GM23338 (cell line): ENCODE data around the gene ZNF774. TPM values are rescaled to one million over a fixed set of nuclear protein-coding genes. Genes with fewer than 3 reads are reported as not detected.

Source experiments
- ATAC-seq: fragments of 200-7000 bp; cut with Tn5 transposase; 3 replicates; pipeline ENCODE4 v1.9.1; 2020
- DNase-seq: peaks from one replicate; pipeline ENCODE4 v3.0.0-alpha.2; 2015; ENCODE audit warnings: low spot score
- H2AFZ ChIP-seq: fragments of 200-600 bp; sonication (generic); 2 replicates; pipeline ENCODE4 v1.8.0; 2016; ENCODE audit warnings: antibody characterized with exemption, mild to moderate bottlenecking, moderate library complexity
- H3F3A ChIP-seq: fragments of 200-600 bp; sonication (generic); replicated peaks from 2 replicates; pipeline ENCODE4 v1.8.0; 2017; ENCODE audit warnings: antibody characterized with exemption, mixed run types, low read depth
- H3K27ac ChIP-seq: fragments of 200-600 bp; sonication (generic); 2 replicates; pipeline ENCODE4 v1.6.1; 2016; ENCODE audit warnings: low read depth
- H3K27me3 ChIP-seq: fragments of 200-600 bp; sonication (generic); 2 replicates; pipeline ENCODE4 v1.8.0; 2016; ENCODE audit warnings: mild to moderate bottlenecking, mixed run types, moderate library complexity; ENCODE audit not compliant: insufficient read depth
- H3K36me3 ChIP-seq: fragments of 200-600 bp; sonication (generic); 2 replicates; pipeline ENCODE4 v1.8.0; 2016; ENCODE audit warnings: mild to moderate bottlenecking; ENCODE audit not compliant: insufficient read depth
- H3K4me1 ChIP-seq: fragments of 200-600 bp; sonication (generic); 2 replicates; pipeline ENCODE4 v1.8.0; 2016; ENCODE audit warnings: mild to moderate bottlenecking, moderate library complexity; ENCODE audit not compliant: insufficient read depth
- H3K4me2 ChIP-seq: fragments of 200-600 bp; sonication (generic); 2 replicates; pipeline ENCODE4 v1.7.1; 2017; ENCODE audit warnings: mixed run types
- H3K4me3 ChIP-seq: fragments of 200-600 bp; sonication (generic); 2 replicates; pipeline ENCODE4 v1.6.1; 2016; ENCODE audit warnings: mixed run types
- H3K79me2 ChIP-seq: fragments of 200-600 bp; sonication (generic); replicated peaks from 2 replicates; pipeline ENCODE4 v1.8.0; 2017; ENCODE audit warnings: mild to moderate bottlenecking; ENCODE audit not compliant: insufficient read depth
- H3K9me2 ChIP-seq: fragments of 200-600 bp; sonication (generic); 2 replicates; pipeline ENCODE4 v1.8.0; 2017; ENCODE audit not compliant: insufficient read depth
- H4K20me1 ChIP-seq: fragments of 200-600 bp; sonication (generic); replicated peaks from 2 replicates; pipeline ENCODE4 v1.8.0; 2017; ENCODE audit warnings: mild to moderate bottlenecking; ENCODE audit not compliant: insufficient read depth
- H3K27ac Mint-ChIP-seq: 2 replicates; pipeline ENCODE4 v1.8.0; 2020; ENCODE audit warnings: inconsistent platforms, mild to moderate bottlenecking, moderate library complexity, mixed read lengths
- H3K27me3 Mint-ChIP-seq: 3 replicates; pipeline ENCODE4 v1.8.0; 2022; ENCODE audit warnings: low read depth, mild to moderate bottlenecking, moderate library complexity, mixed read lengths, inconsistent platforms; ENCODE audit not compliant: insufficient read depth, poor library complexity
- H3K36me3 Mint-ChIP-seq: 3 replicates; pipeline ENCODE4 v1.8.0; 2021; ENCODE audit warnings: low read depth, mild to moderate bottlenecking, inconsistent platforms, moderate library complexity, mixed read lengths
- H3K4me1 Mint-ChIP-seq: 3 replicates; pipeline ENCODE4 v1.8.0; 2020; ENCODE audit warnings: mild to moderate bottlenecking, inconsistent platforms, mixed read lengths
- H3K4me3 Mint-ChIP-seq: 3 replicates; pipeline ENCODE4 v1.8.0; 2021; ENCODE audit warnings: moderate library complexity, mild to moderate bottlenecking, inconsistent platforms, mixed read lengths
- H3K9me3 Mint-ChIP-seq: 3 replicates; pipeline ENCODE4 v1.8.0; 2020; ENCODE audit warnings: moderate library complexity, mild to moderate bottlenecking, inconsistent platforms, mixed read lengths
- CREB1 ChIP-seq: fragments of 250-450 bp; sonication (Bioruptor Pico); IDR thresholded peaks from 2 replicates; pipeline ENCODE4 v1.5.0; 2020; ENCODE audit warnings: low read depth, mild to moderate bottlenecking, moderate library complexity
- EZH2 ChIP-seq: fragments of 200-600 bp; sonication (generic); IDR thresholded peaks from one replicate; pipeline ENCODE4 v1.8.0; 2017; ENCODE audit warnings: antibody characterized with exemption, mild to moderate bottlenecking, low read depth; ENCODE audit not compliant: unreplicated experiment
- POLR2AphosphoS5 ChIP-seq: IDR thresholded peaks from 2 replicates; pipeline ENCODE4 v1.6.1; 2016; ENCODE audit warnings: antibody characterized with exemption, low read depth
- STAT1 ChIP-seq: IDR thresholded peaks from one replicate; pipeline ENCODE4 v1.6.1; 2016; ENCODE audit warnings: antibody characterized with exemption; ENCODE audit not compliant: unreplicated experiment
- ZNF114 ChIP-seq: fragments of 250-450 bp; sonication (Bioruptor Pico); IDR thresholded peaks from 2 replicates; pipeline ENCODE4 v1.5.0; 2020; ENCODE audit warnings: mild to moderate bottlenecking, moderate library complexity
- ZNF331 ChIP-seq: fragments of 250-450 bp; sonication (Bioruptor Pico); IDR thresholded peaks from 2 replicates; pipeline ENCODE4 v1.5.0; 2020; ENCODE audit warnings: low read depth, mild to moderate bottlenecking, moderate library complexity
- polyA plus RNA-seq: library from polyadenylated mRNA; unstranded; fragments of >200 nt; fragmentation: Nextera tagmentation; extraction: Ambion mirVana; gene quantifications from 2 replicates; pipeline ENCODE4 v1.2.1, GENCODE V29; 2016
- total RNA-seq: library from RNA; depleted of rRNA; stranded (reverse); fragments of >200 nt; shearing (Covaris generic); gene quantifications from 2 replicates; pipeline ENCODE4 v1.2.3, GENCODE V29; 2014
- TF ChIP-seq, protein P1 (sequence below): IDR thresholded peaks from one replicate; pipeline ENCODE4 v1.6.1; 2018; ENCODE audit warnings: antibody characterized with exemption; ENCODE audit not compliant: unreplicated experiment
- TF ChIP-seq, protein P2 (sequence below): IDR thresholded peaks from 2 replicates; pipeline ENCODE4 v1.6.1; 2016; ENCODE audit warnings: antibody characterized with exemption
- TF ChIP-seq, protein P3 (sequence below), 2 experiments: fragments of 200-600 bp in 1 of 2; sonication (generic) in 1 of 2; conservative IDR thresholded peaks; 2 replicates each; pipeline versions ENCODE4 v1.5.1 to v1.6.1; 2016 to 2017; ENCODE audit warnings: antibody characterized with exemption in 2 of 2, low read depth in 2 of 2, mild to moderate bottlenecking in 2 of 2, moderate library complexity in 1 of 2
- TF ChIP-seq, protein P4 (sequence below): fragments of 250-450 bp; sonication (Bioruptor Pico); IDR thresholded peaks from 2 replicates; pipeline ENCODE4 v1.5.0; 2020; ENCODE audit warnings: mild to moderate bottlenecking, moderate library complexity

Gene ZNF774
- total and polyA plus RNA-seq, 2 experiments from 2014 or later: 0.45 to 1.8 TPM

- TF ChIP-seq, protein P1, sequence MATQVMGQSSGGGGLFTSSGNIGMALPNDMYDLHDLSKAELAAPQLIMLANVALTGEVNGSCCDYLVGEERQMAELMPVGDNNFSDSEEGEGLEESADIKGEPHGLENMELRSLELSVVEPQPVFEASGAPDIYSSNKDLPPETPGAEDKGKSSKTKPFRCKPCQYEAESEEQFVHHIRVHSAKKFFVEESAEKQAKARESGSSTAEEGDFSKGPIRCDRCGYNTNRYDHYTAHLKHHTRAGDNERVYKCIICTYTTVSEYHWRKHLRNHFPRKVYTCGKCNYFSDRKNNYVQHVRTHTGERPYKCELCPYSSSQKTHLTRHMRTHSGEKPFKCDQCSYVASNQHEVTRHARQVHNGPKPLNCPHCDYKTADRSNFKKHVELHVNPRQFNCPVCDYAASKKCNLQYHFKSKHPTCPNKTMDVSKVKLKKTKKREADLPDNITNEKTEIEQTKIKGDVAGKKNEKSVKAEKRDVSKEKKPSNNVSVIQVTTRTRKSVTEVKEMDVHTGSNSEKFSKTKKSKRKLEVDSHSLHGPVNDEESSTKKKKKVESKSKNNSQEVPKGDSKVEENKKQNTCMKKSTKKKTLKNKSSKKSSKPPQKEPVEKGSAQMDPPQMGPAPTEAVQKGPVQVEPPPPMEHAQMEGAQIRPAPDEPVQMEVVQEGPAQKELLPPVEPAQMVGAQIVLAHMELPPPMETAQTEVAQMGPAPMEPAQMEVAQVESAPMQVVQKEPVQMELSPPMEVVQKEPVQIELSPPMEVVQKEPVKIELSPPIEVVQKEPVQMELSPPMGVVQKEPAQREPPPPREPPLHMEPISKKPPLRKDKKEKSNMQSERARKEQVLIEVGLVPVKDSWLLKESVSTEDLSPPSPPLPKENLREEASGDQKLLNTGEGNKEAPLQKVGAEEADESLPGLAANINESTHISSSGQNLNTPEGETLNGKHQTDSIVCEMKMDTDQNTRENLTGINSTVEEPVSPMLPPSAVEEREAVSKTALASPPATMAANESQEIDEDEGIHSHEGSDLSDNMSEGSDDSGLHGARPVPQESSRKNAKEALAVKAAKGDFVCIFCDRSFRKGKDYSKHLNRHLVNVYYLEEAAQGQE: no peak
Measured at GRCh38 chr15:90358124-90359033, 6.3 kb downstream of the ZNF774 start (continued).

DNA sequence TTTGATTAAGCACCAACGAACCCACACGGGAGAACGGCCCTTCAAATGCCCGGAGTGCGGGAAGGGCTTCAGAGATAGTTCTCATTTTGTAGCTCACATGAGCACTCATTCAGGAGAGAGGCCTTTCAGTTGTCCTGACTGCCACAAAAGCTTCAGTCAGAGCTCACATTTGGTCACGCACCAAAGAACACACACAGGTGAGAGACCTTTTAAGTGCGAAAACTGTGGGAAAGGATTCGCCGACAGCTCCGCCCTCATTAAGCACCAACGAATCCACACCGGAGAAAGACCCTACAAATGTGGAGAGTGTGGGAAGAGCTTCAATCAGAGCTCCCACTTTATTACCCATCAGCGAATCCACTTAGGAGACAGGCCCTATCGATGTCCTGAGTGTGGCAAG is 8.7 kb downstream of the ZNF774 start:
- Histone ChIP-seq H2AFZ (no peak overlapping the region), H3K4me3 (no peak overlapping the region), H3K36me3 (no peaks in the 10 kb centered on the region), H3K9me2 (no peaks in the 10 kb centered on the region), H3F3A (0 out of 2 replicates have a peak, but pooled peaks cover 4% of the 10 kb centered on the region), H4K20me1 (no peaks in the 10 kb centered on the region), H3K4me2 (no peak overlapping the region), H3K79me2 (no peaks in the 10 kb centered on the region), H3K27ac (no peak overlapping the region), H3K4me1 (no peaks in the 10 kb centered on the region), H3K27me3 (no peaks in the 10 kb centered on the region)
- Mint-ChIP-seq H3K36me3 (peaks cover 6% of the 10 kb centered on the region; the same call in 1 of the 3 replicates), H3K27ac (no peak overlapping the region), H3K4me1 (peaks cover 13% of the 10 kb centered on the region), H3K9me3 (no peaks in the 10 kb centered on the region; the same call in 2 of the 3 replicates), H3K27me3 (no peaks in the 10 kb centered on the region), H3K4me3 (no peak overlapping the region)
- DNase-seq (no peak), ATAC-seq (no peak)
- TF ChIP-seq, protein P2, sequence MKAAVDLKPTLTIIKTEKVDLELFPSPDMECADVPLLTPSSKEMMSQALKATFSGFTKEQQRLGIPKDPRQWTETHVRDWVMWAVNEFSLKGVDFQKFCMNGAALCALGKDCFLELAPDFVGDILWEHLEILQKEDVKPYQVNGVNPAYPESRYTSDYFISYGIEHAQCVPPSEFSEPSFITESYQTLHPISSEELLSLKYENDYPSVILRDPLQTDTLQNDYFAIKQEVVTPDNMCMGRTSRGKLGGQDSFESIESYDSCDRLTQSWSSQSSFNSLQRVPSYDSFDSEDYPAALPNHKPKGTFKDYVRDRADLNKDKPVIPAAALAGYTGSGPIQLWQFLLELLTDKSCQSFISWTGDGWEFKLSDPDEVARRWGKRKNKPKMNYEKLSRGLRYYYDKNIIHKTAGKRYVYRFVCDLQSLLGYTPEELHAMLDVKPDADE: no peak
- TF ChIP-seq POLR2AphosphoS5: no peak
- TF ChIP-seq, protein P3, sequence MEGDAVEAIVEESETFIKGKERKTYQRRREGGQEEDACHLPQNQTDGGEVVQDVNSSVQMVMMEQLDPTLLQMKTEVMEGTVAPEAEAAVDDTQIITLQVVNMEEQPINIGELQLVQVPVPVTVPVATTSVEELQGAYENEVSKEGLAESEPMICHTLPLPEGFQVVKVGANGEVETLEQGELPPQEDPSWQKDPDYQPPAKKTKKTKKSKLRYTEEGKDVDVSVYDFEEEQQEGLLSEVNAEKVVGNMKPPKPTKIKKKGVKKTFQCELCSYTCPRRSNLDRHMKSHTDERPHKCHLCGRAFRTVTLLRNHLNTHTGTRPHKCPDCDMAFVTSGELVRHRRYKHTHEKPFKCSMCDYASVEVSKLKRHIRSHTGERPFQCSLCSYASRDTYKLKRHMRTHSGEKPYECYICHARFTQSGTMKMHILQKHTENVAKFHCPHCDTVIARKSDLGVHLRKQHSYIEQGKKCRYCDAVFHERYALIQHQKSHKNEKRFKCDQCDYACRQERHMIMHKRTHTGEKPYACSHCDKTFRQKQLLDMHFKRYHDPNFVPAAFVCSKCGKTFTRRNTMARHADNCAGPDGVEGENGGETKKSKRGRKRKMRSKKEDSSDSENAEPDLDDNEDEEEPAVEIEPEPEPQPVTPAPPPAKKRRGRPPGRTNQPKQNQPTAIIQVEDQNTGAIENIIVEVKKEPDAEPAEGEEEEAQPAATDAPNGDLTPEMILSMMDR (conservative IDR thresholded peaks at IDR 0.05; ENCODE audit: low read depth in 2 of 2): no peak
- no peak for TF ChIP-seq STAT1
- no peak for TF ChIP-seq ZNF114 (CRISPR knock-in tag)
- TF ChIP-seq, protein P4, sequence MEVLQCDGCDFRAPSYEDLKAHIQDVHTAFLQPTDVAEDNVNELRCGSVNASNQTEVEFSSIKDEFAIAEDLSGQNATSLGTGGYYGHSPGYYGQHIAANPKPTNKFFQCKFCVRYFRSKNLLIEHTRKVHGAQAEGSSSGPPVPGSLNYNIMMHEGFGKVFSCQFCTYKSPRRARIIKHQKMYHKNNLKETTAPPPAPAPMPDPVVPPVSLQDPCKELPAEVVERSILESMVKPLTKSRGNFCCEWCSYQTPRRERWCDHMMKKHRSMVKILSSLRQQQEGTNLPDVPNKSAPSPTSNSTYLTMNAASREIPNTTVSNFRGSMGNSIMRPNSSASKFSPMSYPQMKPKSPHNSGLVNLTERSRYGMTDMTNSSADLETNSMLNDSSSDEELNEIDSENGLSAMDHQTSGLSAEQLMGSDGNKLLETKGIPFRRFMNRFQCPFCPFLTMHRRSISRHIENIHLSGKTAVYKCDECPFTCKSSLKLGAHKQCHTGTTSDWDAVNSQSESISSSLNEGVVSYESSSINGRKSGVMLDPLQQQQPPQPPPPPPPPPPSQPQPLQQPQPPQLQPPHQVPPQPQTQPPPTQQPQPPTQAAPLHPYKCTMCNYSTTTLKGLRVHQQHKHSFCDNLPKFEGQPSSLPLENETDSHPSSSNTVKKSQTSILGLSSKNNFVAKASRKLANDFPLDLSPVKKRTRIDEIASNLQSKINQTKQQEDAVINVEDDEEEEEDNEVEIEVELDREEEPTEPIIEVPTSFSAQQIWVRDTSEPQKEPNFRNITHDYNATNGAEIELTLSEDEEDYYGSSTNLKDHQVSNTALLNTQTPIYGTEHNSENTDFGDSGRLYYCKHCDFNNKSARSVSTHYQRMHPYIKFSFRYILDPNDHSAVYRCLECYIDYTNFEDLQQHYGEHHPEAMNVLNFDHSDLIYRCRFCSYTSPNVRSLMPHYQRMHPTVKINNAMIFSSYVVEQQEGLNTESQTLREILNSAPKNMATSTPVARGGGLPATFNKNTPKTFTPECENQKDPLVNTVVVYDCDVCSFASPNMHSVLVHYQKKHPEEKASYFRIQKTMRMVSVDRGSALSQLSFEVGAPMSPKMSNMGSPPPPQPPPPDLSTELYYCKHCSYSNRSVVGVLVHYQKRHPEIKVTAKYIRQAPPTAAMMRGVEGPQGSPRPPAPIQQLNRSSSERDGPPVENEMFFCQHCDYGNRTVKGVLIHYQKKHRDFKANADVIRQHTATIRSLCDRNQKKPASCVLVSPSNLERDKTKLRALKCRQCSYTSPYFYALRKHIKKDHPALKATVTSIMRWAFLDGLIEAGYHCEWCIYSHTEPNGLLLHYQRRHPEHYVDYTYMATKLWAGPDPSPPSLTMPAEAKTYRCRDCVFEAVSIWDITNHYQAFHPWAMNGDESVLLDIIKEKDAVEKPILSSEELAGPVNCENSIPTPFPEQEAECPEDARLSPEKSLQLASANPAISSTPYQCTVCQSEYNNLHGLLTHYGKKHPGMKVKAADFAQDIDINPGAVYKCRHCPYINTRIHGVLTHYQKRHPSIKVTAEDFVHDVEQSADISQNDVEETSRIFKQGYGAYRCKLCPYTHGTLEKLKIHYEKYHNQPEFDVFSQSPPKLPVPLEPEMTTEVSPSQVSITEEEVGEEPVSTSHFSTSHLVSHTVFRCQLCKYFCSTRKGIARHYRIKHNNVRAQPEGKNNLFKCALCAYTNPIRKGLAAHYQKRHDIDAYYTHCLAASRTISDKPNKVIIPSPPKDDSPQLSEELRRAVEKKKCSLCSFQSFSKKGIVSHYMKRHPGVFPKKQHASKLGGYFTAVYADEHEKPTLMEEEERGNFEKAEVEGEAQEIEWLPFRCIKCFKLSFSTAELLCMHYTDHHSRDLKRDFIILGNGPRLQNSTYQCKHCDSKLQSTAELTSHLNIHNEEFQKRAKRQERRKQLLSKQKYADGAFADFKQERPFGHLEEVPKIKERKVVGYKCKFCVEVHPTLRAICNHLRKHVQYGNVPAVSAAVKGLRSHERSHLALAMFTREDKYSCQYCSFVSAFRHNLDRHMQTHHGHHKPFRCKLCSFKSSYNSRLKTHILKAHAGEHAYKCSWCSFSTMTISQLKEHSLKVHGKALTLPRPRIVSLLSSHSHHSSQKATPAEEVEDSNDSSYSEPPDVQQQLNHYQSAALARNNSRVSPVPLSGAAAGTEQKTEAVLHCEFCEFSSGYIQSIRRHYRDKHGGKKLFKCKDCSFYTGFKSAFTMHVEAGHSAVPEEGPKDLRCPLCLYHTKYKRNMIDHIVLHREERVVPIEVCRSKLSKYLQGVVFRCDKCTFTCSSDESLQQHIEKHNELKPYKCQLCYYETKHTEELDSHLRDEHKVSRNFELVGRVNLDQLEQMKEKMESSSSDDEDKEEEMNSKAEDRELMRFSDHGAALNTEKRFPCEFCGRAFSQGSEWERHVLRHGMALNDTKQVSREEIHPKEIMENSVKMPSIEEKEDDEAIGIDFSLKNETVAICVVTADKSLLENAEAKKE (CRISPR knock-in tag): no peak
- TF ChIP-seq ZNF331 (CRISPR knock-in tag): no peak
- TF ChIP-seq EZH2: no peak
- no peak for TF ChIP-seq CREB1 (CRISPR knock-in tag)
